SK-N-SH treated with all-trans-retinoic acid at 6 μM for 48 hours (cell line): Measurements from ENCODE around the gene GPR68.

Source experiments
- ATAC-seq: fragments of 200-7000 bp; cut with Tn5 transposase; 3 replicates; pipeline ENCODE4 v1.9.1; 2020; ENCODE audit warnings: mild to moderate bottlenecking, moderate library complexity
- CSDC2 ChIP-seq: fragments of 250-450 bp; sonication (Bioruptor Pico); IDR thresholded peaks from 2 replicates; pipeline ENCODE4 v1.5.0; 2020; ENCODE audit warnings: mild to moderate bottlenecking, moderate library complexity
- ESRRG ChIP-seq: fragments of 250-450 bp; sonication (Bioruptor Pico); IDR thresholded peaks from 2 replicates; pipeline ENCODE4 v1.6.1; 2021; ENCODE audit warnings: mild to moderate bottlenecking
- GLIS3 ChIP-seq: fragments of 250-450 bp; sonication (Bioruptor Pico); IDR thresholded peaks from 2 replicates; pipeline ENCODE4 v1.5.0; 2020; ENCODE audit warnings: mild to moderate bottlenecking, moderate library complexity
- ISL1 ChIP-seq: fragments of 250-450 bp; sonication (Bioruptor Pico); IDR thresholded peaks from 2 replicates; pipeline ENCODE4 v2.1.2; 2022; ENCODE audit warnings: mild to moderate bottlenecking, moderate library complexity
- OSR1 ChIP-seq: fragments of 250-450 bp; sonication (Bioruptor Pico); IDR thresholded peaks from 2 replicates; pipeline ENCODE4 v1.8.0; 2022; ENCODE audit warnings: moderate library complexity, mild to moderate bottlenecking, inconsistent platforms
- PPARA ChIP-seq: fragments of 250-450 bp; sonication (Bioruptor Pico); IDR thresholded peaks from 2 replicates; pipeline ENCODE4 v1.5.0; 2020; ENCODE audit warnings: mild to moderate bottlenecking, borderline replicate concordance
- RARB ChIP-seq: fragments of 250-450 bp; sonication (Bioruptor Pico); IDR thresholded peaks from 2 replicates; pipeline ENCODE4 v1.8.0; 2021; ENCODE audit warnings: mild to moderate bottlenecking, moderate library complexity
- TOX ChIP-seq: fragments of 250-450 bp; sonication (Bioruptor Pico); IDR thresholded peaks from 2 replicates; pipeline ENCODE4 v1.8.0; 2021; ENCODE audit warnings: mild to moderate bottlenecking, moderate library complexity, borderline replicate concordance
- ZC3H10 ChIP-seq: fragments of 250-450 bp; sonication (Bioruptor Pico); IDR thresholded peaks from 2 replicates; pipeline ENCODE4 v1.5.1; 2021; ENCODE audit warnings: mild to moderate bottlenecking, moderate library complexity
- ZFP3 ChIP-seq: fragments of 250-450 bp; sonication (Bioruptor Pico); IDR thresholded peaks from 2 replicates; pipeline ENCODE4 v1.5.0; 2020; ENCODE audit warnings: mild to moderate bottlenecking, moderate library complexity
- ZFP30 ChIP-seq: fragments of 450-650 bp; formaldehyde crosslinking; IDR thresholded peaks from 2 replicates; pipeline ENCODE4 v1.5.0; 2022; ENCODE audit warnings: mild to moderate bottlenecking, moderate library complexity
- ZNF565 ChIP-seq: fragments of 450-650 bp; formaldehyde crosslinking; conservative IDR thresholded peaks from 2 replicates; pipeline ENCODE4 v1.5.0; 2020; ENCODE audit warnings: low read depth, mild to moderate bottlenecking, moderate library complexity
- ZNF70 ChIP-seq: fragments of 450-650 bp; formaldehyde crosslinking; IDR thresholded peaks from 2 replicates; pipeline ENCODE4 v1.5.0; 2020; ENCODE audit warnings: mild to moderate bottlenecking, moderate library complexity
- ZNF8 ChIP-seq: fragments of 450-650 bp; formaldehyde crosslinking; IDR thresholded peaks from 2 replicates; pipeline ENCODE4 v1.5.0; 2020; ENCODE audit warnings: mild to moderate bottlenecking, moderate library complexity
- TF ChIP-seq, protein P1 (sequence below): fragments of 250-450 bp; sonication (Bioruptor Pico); IDR thresholded peaks from 2 replicates; pipeline ENCODE4 v1.5.1; 2020; ENCODE audit warnings: low read depth, mild to moderate bottlenecking, moderate library complexity
- TF ChIP-seq, protein P2 (sequence below): fragments of 250-450 bp; sonication (Bioruptor Pico); IDR thresholded peaks from 2 replicates; pipeline ENCODE4 v1.5.1; 2021; ENCODE audit warnings: mild to moderate bottlenecking, moderate library complexity
- TF ChIP-seq, protein P3 (sequence below): fragments of 250-450 bp; sonication (Bioruptor Pico); IDR thresholded peaks from 2 replicates; pipeline ENCODE4 v1.5.0; 2020; ENCODE audit warnings: mild to moderate bottlenecking, moderate library complexity
- TF ChIP-seq, protein P4 (sequence below): fragments of 250-450 bp; sonication (Bioruptor Pico); IDR thresholded peaks from 2 replicates; pipeline ENCODE4 v1.8.0; 2020; ENCODE audit warnings: mild to moderate bottlenecking, moderate library complexity, borderline replicate concordance

The GPR68 gene

DNA sequence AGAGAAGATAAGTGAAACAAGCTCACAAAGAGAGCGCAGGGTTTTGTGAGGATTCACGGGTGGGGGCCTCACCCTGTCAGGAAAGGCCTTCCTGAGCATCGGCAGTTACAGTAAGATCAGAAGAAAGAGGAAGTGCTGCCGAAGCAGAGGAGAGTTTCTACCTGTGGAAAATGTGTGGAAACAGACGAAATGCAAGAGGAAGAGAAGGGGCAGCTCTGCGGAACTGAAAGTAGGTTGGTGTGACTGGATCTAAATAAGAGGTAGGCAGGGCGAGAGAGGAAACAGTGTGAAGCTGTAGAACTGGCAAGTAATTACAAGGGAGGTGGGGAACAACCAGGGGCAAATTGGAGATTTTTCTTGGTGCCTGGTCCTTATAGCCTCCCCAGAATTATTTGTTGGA, 2.6 kb downstream of the GPR68 start (continued):
- TF ChIP-seq ZNF565 (no peak), TOX (CRISPR knock-in tag) (no peak), ZNF8 (no peak)

DNA sequence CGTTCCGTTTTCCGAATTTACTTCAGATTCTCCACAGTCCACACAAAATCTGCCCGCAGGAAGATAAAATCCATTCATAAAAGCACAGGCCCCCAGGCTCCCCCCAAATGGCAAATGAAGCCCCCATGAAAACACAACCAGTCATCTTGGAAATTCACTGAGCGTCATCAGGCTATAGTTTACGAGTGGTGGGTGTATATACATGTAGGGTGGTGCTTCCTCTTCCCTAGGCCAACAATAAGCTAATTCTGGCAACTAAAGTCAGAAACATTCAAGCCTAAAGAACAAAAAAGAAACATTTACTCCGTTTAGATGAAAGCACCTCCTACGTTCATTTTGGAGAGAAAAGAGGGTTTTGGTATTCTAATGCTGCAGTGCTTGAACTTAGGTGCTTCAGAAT, 5.8 kb downstream of the GPR68 start:
- TF ChIP-seq OSR1 (CRISPR knock-in tag) (no peak), ZFP30 (CRISPR knock-in tag) (no peak), TOX (CRISPR knock-in tag) (no peak), PPARA (CRISPR knock-in tag) (no peak), ZNF70 (CRISPR knock-in tag) (no peak), ZC3H10 (CRISPR knock-in tag) (no peak), ZNF565 (no peak), ISL1 (no peak)
- TF ChIP-seq, protein P1, sequence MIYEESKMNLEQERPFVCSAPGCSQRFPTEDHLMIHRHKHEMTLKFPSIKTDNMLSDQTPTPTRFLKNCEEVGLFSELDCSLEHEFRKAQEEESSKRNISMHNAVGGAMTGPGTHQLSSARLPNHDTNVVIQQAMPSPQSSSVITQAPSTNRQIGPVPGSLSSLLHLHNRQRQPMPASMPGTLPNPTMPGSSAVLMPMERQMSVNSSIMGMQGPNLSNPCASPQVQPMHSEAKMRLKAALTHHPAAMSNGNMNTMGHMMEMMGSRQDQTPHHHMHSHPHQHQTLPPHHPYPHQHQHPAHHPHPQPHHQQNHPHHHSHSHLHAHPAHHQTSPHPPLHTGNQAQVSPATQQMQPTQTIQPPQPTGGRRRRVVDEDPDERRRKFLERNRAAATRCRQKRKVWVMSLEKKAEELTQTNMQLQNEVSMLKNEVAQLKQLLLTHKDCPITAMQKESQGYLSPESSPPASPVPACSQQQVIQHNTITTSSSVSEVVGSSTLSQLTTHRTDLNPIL (CRISPR knock-in tag), result no peak
- TF ChIP-seq, protein P2, sequence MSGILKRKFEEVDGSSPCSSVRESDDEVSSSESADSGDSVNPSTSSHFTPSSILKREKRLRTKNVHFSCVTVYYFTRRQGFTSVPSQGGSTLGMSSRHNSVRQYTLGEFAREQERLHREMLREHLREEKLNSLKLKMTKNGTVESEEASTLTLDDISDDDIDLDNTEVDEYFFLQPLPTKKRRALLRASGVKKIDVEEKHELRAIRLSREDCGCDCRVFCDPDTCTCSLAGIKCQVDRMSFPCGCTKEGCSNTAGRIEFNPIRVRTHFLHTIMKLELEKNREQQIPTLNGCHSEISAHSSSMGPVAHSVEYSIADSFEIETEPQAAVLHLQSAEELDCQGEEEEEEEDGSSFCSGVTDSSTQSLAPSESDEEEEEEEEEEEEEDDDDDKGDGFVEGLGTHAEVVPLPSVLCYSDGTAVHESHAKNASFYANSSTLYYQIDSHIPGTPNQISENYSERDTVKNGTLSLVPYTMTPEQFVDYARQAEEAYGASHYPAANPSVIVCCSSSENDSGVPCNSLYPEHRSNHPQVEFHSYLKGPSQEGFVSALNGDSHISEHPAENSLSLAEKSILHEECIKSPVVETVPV, result no peak
- TF ChIP-seq, protein P3, sequence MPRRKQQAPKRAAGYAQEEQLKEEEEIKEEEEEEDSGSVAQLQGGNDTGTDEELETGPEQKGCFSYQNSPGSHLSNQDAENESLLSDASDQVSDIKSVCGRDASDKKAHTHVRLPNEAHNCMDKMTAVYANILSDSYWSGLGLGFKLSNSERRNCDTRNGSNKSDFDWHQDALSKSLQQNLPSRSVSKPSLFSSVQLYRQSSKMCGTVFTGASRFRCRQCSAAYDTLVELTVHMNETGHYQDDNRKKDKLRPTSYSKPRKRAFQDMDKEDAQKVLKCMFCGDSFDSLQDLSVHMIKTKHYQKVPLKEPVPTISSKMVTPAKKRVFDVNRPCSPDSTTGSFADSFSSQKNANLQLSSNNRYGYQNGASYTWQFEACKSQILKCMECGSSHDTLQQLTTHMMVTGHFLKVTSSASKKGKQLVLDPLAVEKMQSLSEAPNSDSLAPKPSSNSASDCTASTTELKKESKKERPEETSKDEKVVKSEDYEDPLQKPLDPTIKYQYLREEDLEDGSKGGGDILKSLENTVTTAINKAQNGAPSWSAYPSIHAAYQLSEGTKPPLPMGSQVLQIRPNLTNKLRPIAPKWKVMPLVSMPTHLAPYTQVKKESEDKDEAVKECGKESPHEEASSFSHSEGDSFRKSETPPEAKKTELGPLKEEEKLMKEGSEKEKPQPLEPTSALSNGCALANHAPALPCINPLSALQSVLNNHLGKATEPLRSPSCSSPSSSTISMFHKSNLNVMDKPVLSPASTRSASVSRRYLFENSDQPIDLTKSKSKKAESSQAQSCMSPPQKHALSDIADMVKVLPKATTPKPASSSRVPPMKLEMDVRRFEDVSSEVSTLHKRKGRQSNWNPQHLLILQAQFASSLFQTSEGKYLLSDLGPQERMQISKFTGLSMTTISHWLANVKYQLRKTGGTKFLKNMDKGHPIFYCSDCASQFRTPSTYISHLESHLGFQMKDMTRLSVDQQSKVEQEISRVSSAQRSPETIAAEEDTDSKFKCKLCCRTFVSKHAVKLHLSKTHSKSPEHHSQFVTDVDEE (CRISPR knock-in tag), result no peak
- ATAC-seq, result no peak

DNA sequence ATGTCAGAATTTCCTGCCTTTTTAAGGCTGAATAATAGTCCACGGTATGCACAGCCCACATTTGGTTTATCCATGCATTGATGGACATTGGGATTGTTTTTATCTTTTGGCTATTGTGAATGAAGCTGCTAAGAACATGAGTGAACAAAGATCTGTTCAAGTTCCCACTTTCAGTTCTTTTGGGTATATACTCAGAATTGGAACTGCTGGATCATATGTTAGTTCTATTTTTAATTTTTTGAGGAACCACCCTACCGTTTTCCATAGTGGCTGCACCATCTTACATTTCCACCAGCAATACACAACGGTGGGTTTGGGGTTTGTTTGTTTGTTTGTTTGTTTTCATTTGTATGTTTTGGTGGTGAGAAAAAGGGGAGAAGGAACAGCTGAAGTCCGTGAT, 6.4 kb downstream of the GPR68 start:
- TF ChIP-seq ESRRG (CRISPR knock-in tag) (no peak), ZNF565 (no peak), ZFP3 (CRISPR knock-in tag) (no peak), ZNF8 (no peak), GLIS3 (no peak), CSDC2 (no peak), RARB (CRISPR knock-in tag) (no peak), ZC3H10 (CRISPR knock-in tag) (no peak)
- TF ChIP-seq, protein P3 (CRISPR knock-in tag), result no peak
- ATAC-seq, result no peak

DNA sequence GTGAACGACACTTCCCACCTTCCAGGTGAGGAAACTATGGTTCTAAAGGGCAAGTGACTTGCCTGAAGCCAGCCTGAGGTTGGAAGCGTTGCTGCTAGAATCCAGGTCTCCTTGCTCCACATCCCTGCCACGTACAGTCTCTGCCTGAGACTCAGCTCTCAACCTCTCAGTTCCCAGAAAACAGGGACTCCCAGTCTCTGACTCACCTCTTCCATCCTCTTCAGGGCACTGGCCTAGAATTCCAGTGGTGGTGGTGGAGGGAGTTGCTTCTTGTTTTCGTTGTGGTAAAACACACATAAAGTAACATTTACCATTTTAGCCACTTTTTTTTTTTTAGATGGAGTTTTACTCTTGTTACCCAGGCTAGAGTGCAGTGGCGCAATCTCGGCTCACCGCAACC, 7.3 kb downstream of the GPR68 start:
- ATAC-seq, result 0 out of 3 replicates have a peak, but pooled peaks have one; percentile 24

More for the DNA sequence above, 7.3 kb downstream of the GPR68 start:
- TF ChIP-seq RARB (CRISPR knock-in tag) (no peak), ZFP3 (CRISPR knock-in tag) (no peak), ZFP30 (CRISPR knock-in tag) (no peak)
- TF ChIP-seq, protein P4, sequence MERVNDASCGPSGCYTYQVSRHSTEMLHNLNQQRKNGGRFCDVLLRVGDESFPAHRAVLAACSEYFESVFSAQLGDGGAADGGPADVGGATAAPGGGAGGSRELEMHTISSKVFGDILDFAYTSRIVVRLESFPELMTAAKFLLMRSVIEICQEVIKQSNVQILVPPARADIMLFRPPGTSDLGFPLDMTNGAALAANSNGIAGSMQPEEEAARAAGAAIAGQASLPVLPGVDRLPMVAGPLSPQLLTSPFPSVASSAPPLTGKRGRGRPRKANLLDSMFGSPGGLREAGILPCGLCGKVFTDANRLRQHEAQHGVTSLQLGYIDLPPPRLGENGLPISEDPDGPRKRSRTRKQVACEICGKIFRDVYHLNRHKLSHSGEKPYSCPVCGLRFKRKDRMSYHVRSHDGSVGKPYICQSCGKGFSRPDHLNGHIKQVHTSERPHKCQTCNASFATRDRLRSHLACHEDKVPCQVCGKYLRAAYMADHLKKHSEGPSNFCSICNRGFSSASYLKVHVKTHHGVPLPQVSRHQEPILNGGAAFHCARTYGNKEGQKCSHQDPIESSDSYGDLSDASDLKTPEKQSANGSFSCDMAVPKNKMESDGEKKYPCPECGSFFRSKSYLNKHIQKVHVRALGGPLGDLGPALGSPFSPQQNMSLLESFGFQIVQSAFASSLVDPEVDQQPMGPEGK (CRISPR knock-in tag), result no peak
